NCI-H187 treated with DMSO at 0.1 percent for 48 hours (cell line): ENCODE results near the gene LORICRIN.

Source experiments
- DNase-seq: peaks from one replicate; lab custom pipeline; 2025; lab: John Stamatoyannopoulos, UW

Gene LORICRIN

DNA sequence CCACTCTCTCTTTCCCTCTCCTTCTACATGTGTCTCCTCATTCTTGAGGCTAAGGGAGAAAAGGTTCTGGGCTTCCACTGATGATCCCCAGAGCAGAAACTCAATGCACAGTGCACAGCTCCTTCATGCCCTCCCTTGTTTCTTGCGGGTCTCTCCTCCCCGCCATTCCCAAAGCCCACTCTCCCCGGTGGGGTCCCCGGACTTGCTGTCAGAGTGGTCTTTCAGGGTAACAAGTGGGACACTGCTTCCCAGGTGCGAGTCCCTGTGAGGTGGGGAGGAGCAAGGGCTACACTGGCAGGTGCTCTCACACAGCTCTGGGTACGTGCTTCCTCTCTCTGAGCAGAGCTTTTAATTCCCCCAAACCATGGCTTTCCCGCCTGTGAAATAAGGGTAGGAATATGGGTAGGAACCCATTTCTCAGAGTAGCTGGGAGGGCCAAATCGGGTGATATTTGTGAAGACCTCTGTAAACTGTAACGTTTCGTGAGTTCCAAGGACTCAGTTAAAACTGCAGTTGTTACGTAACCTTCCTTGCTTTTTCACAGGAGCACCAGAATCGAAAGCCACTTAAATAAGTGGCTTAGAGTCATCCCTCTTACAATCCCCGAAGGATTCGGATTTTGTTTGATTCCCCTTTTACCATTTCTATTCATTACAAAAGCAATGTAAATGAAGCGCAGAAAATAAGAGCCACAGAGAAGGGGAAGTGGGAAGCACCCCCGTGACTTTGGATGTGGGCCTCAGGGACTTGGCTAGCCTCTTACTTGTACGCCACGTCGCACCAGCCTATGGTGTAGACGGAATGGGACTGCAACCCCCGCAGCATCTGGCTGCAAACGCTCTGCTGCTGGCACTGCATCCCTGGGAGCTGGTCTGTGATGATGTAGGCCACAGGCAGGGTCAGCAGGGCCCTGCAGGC, 47.1 kb downstream of the LORICRIN start:
- no peak for DNase-seq

DNA sequence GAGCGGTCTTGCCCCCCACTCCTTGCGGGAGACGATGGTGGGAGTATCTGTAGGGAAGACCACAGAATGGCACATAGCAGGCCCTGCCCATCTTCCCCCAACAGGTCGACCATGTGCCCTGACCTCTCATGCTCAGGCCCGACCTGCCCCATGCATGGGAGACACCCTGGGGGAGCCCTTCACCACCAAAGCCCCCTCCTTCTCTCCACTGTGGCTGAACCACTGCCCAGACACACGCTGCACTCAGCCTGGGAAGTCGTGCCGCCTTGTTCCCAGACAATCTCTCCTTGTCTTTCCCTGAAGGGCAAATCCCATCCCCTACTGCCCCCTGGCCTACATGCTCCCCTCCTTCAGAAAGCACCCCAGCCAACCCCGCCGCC, 47.7 kb downstream of the LORICRIN start:
- no peak for DNase-seq

DNA sequence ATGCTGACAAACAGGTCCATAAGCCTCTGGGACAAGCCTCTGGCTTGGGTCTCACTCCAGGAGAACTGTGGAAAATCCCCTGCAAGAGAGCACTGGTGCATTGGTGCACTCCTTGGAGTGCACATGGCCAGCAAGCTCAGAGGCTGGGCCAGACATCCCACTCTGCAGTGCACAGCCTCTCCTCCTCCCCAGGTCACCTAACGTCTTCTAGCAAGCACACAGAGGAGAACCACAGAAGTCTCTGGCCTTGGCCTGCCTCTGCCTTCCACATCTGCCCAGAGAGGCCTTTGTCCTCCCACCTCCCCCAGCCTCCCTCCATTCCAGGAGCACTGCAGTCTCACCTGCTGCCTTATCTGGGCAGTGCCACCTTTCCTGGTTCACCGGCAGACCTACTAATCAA, 49.1 kb downstream of the LORICRIN start:
- no peak for DNase-seq

DNA sequence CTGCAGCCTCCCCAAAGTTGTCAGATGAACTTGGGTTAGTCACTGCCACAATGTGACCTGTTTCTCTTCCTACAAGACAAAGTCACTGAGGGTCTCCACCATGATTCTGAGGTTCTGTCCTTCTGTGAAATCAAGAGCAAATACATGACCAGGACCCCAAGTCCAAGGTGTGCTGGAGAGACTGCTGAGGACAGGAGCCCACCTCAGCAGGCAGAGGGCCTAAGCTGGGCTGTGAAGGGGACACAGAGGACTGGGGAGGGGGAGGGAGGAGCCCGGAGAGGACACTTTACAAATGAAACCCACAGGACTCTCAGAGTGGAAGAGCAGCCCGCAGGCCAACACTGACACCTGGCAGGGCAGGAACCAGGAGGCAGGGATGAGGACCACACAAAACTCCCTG, 50.0 kb downstream of the LORICRIN start:
- no peak for DNase-seq

DNA sequence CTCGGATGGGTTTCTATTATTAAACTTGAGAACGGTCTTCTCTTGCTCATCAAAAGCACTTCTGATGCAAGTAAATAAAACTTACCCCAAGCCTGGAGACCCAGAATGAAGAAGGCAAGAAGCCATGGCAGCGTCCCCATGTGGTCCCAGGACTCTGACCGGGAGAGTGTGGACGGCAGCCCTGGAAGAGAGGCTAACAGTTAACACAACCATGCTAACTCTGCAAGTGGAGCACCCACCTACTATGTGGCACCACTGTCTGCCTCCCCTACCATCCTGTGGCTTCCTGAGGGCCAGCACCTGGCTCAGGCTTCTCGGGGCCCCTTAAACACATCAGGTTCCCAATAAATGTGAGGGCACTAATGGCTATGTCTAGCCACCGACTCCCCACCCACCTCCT, 51.0 kb downstream of the LORICRIN start:
- DNase-seq: no peak
